ENCODE results near the gene TRMT11. TPM values are rescaled to one million over a fixed set of nuclear protein-coding genes. Genes with fewer than 3 reads are reported as not detected.

Gene TRMT11
- total and polyA plus RNA-seq, 9 of the 15 experiments (the other 6 are each of a cell fraction or from before 2014, with no cell fraction given), result 38.8 to 88.0 (median 59.8) TPM

DNA sequence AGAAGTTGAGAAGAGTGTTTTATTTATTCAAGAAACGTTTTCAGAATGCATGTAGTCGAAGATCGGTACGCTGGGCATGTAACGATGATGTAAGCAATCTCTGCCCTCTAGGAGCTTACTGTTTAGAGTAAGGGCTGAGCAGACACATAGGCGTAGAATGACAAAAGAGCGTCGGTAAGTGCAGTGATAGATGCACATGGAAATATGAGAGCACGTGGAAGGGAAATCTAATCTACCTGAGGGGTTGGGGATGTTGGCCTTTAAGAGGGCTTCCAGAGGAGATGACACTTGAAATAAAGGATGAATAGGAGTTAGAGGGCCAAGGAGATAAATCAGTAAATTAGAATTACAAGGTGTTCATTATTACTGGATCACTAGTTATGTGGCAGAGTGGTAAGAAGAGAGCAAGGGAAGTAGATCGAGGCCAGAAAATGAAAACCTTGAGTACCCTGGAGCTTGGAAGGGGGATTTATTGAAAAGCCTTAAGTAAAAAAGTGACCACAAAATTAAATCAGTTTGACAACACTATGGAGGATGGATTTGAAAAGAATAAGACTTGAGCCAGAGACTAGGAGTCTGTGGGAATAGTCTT is 782 bp downstream of the TRMT11 start (continued):
- TF ChIP-seq, protein P1, sequence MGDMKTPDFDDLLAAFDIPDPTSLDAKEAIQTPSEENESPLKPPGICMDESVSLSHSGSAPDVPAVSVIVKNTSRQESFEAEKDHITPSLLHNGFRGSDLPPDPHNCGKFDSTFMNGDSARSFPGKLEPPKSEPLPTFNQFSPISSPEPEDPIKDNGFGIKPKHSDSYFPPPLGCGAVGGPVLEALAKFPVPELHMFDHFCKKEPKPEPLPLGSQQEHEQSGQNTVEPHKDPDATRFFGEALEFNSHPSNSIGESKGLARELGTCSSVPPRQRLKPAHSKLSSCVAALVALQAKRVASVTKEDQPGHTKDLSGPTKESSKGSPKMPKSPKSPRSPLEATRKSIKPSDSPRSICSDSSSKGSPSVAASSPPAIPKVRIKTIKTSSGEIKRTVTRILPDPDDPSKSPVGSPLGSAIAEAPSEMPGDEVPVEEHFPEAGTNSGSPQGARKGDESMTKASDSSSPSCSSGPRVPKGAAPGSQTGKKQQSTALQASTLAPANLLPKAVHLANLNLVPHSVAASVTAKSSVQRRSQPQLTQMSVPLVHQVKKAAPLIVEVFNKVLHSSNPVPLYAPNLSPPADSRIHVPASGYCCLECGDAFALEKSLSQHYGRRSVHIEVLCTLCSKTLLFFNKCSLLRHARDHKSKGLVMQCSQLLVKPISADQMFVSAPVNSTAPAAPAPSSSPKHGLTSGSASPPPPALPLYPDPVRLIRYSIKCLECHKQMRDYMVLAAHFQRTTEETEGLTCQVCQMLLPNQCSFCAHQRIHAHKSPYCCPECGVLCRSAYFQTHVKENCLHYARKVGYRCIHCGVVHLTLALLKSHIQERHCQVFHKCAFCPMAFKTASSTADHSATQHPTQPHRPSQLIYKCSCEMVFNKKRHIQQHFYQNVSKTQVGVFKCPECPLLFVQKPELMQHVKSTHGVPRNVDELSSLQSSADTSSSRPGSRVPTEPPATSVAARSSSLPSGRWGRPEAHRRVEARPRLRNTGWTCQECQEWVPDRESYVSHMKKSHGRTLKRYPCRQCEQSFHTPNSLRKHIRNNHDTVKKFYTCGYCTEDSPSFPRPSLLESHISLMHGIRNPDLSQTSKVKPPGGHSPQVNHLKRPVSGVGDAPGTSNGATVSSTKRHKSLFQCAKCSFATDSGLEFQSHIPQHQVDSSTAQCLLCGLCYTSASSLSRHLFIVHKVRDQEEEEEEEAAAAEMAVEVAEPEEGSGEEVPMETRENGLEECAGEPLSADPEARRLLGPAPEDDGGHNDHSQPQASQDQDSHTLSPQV (IDR thresholded peaks at IDR 0.05), result peak; percentile 23; the same call in 1 of the 2 replicates
- peak in 1 of 2 experiments; percentile 59; a peak in 2 of 4 replicates for TF ChIP-seq TRIM24 (IDR thresholded peaks at IDR 0.05)
- no peak for TF ChIP-seq TAF15 (IDR thresholded peaks at IDR 0.05; ENCODE audit: low read depth, low read length)
- TF ChIP-seq EHMT2 (IDR thresholded peaks at IDR 0.05), result peak; percentile 36; the same call in 1 of the 2 replicates

DNA sequence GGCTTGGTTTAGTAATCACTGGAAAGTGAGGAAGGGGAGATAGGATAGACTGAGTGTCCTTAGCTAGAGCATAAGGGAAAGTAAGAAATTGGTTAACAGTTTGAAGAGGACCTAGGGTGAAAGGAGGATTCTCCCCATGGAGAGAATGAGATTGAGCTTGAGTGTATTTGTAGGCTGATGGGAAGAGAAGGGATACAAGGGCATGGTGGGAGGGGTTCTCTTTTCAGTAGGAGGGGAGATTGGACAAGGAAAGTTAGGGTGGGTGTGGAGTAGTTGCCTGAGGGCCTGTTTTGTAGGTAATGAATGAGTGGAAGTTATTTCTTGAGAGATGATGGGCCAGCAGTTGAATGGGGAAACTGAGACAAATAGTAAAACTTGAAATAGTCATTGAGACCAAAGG is 1.9 kb downstream of the TRMT11 start:
- no peak for FAIRE-seq
- Histone ChIP-seq H3K4me3 (peak overlapping the region; percentile 16; the same call in 1 of the 2 replicates), H2AFZ (ENCODE audit: low read depth, low read length) (no peak overlapping the region), H3K4me2 (ENCODE audit: insufficient read depth, low read length) (peak overlapping the region; percentile 90), H3K36me3 (ENCODE audit: control insufficient read depth, insufficient read depth, low read length) (peaks cover 12% of the 10 kb centered on the region; the same call in 2 of the 3 replicates), H3K4me1 (replicated peaks in 1 of 2; ENCODE audit: control insufficient read depth in 2 of 2, insufficient read depth in 2 of 2, low read length in 2 of 2) (peaks cover 14 to 29% of the 10 kb centered on the region in 2 experiments), H3K9ac (ENCODE audit: insufficient read depth in 1 of 2, low read depth in 2 of 2, low read length in 2 of 2) (peak overlapping the region in 1 of 2 experiments; percentile 43; a peak in 1 of 4 replicates), H3K27me3 (ENCODE audit: control insufficient read depth in 2 of 2, insufficient read depth in 2 of 2, low read length in 2 of 2) (no peaks in the 10 kb centered on the region), H3K79me2 (ENCODE audit: control insufficient read depth, insufficient read depth, low read length) (peaks cover 85% of the 10 kb centered on the region), H3K9me1 (ENCODE audit: control insufficient read depth, insufficient read depth, low read length) (no peaks in the 10 kb centered on the region), H4K20me1 (replicated peaks; ENCODE audit: control insufficient read depth, insufficient read depth, low read length) (0 out of 2 replicates have a peak, but pooled peaks cover 3% of the 10 kb centered on the region), H3K27ac (ENCODE audit: extremely low read depth, low read depth, low read length) (no peak overlapping the region), H3K9me3 (replicated peaks; ENCODE audit: control insufficient read depth, insufficient read depth, low read depth, low read length) (no peaks in the 10 kb centered on the region)
- BruUV-seq (replicated peaks), result no TSS peak
- ChIA-PET POLR2A (interaction anchor here (0.6 to 1.4 kb wide), 7 partner anchors 8 to 198 kb away, joined by 3 to 9 read pairs (median 5); partner anchors contain the start of genes HINT3 and NCOA7), CTCF (ENCODE audit: low intra/inter-chr PET ratio) (no interaction called here)
- no peak for TF ChIP-seq KDM5B (IDR thresholded peaks at IDR 0.05; ENCODE audit: insufficient replicate concordance, low read depth, low read length)
- TF ChIP-seq, protein P2, sequence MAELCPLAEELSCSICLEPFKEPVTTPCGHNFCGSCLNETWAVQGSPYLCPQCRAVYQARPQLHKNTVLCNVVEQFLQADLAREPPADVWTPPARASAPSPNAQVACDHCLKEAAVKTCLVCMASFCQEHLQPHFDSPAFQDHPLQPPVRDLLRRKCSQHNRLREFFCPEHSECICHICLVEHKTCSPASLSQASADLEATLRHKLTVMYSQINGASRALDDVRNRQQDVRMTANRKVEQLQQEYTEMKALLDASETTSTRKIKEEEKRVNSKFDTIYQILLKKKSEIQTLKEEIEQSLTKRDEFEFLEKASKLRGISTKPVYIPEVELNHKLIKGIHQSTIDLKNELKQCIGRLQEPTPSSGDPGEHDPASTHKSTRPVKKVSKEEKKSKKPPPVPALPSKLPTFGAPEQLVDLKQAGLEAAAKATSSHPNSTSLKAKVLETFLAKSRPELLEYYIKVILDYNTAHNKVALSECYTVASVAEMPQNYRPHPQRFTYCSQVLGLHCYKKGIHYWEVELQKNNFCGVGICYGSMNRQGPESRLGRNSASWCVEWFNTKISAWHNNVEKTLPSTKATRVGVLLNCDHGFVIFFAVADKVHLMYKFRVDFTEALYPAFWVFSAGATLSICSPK (IDR thresholded peaks at IDR 0.05; ENCODE audit: borderline replicate concordance), result 0 out of 2 replicates have a peak, but pooled peaks have one; percentile 20
- DNase-seq (ENCODE audit: extremely low read depth in 1 of 4, low spot score in 3 of 4), result peak in 1 of 4 experiments; percentile 22
- in situ Hi-C loops (cut with MboI) (no loop called here), intact Hi-C loops (cut with micrococcal nuclease) (loop anchor here (5.0 to 10.0 kb wide), 3 partner anchors 124 to 1357 kb away; partner anchors contain the start of gene ECHDC1)
- no peak for ATAC-seq

All from K562 (cell line).